GM12878 (cell line): ENCODE results near the gene HSPA1A. TPM values are rescaled to one million over a fixed set of nuclear protein-coding genes. Genes with fewer than 3 reads are reported as not detected.

Experiments used
- BCL11A ChIP-seq: IDR thresholded peaks from 2 replicates; pipeline ENCODE4 v1.6.1; 2011; ENCODE audit warnings: low read depth, low read length
- CBX5 ChIP-seq: sonication (generic); IDR thresholded peaks from 2 replicates; pipeline ENCODE4 v1.6.1; 2016; ENCODE audit warnings: low read depth, moderate library complexity, mild to moderate bottlenecking, inconsistent platforms
- EP300 ChIP-seq, 2 experiments: fragments of 150-350 bp in 1 of 2; IDR thresholded peaks; 2 replicates each; pipeline ENCODE4 v1.6.1; 2011 to 2012; ENCODE audit warnings: low read depth in 2 of 2, low read length in 2 of 2, borderline replicate concordance in 1 of 2, improper control_type of control experiment in 1 of 2, inconsistent platforms in 1 of 2; ENCODE audit not compliant: control insufficient read depth in 1 of 2
- ETV6 ChIP-seq, 2 experiments: fragments of 450-650 bp in 1 of 2; IDR thresholded peaks in 1 of 2; conservative IDR thresholded peaks in 1 of 2; 2 replicates each; pipeline ENCODE4 v1.6.1; 2014; ENCODE audit warnings: antibody characterized with exemption in 1 of 2, borderline replicate concordance in 1 of 2, low read depth in 1 of 2, mild to moderate bottlenecking in 1 of 2, moderate library complexity in 1 of 2
- FOXM1 ChIP-seq: IDR thresholded peaks from 2 replicates; pipeline ENCODE4 v1.6.1; 2012; ENCODE audit warnings: low read depth, mild to moderate bottlenecking, inconsistent platforms, low read length, moderate library complexity
- HDAC2 ChIP-seq: fragments of 200-600 bp; sonication (generic); IDR thresholded peaks from 2 replicates; pipeline ENCODE4 v1.6.1; 2017
- KAT2A ChIP-seq: conservative IDR thresholded peaks from 2 replicates; pipeline ENCODE4 v1.6.1; 2011; ENCODE audit warnings: low read depth, low read length; ENCODE audit not compliant: control insufficient read depth
- MEF2B ChIP-seq: fragments of 450-650 bp; IDR thresholded peaks from 2 replicates; pipeline ENCODE4 v1.6.1; 2018; ENCODE audit warnings: mild to moderate bottlenecking, moderate library complexity; ENCODE audit not compliant: partially characterized antibody, poor library complexity, severe bottlenecking
- MTA3 ChIP-seq: IDR thresholded peaks from 2 replicates; pipeline ENCODE4 v1.6.1; 2012; ENCODE audit warnings: low read length, inconsistent platforms, borderline replicate concordance
- NFYA ChIP-seq: IDR thresholded peaks from 2 replicates; pipeline ENCODE4 v1.6.1; 2011; ENCODE audit warnings: low read depth, mild to moderate bottlenecking, low read length, improper control_type of control experiment, borderline replicate concordance
- POLR2AphosphoS5 ChIP-seq: IDR thresholded peaks from 2 replicates; pipeline ENCODE4 v1.6.1; 2011; ENCODE audit warnings: mild to moderate bottlenecking, low read length, inconsistent platforms
- POU2F2 ChIP-seq: IDR thresholded peaks from 3 replicates; pipeline ENCODE4 v1.6.1; 2011; ENCODE audit warnings: low read depth, mild to moderate bottlenecking, low read length, borderline replicate concordance
- RAD21 ChIP-seq: IDR thresholded peaks from 2 replicates; pipeline ENCODE4 v1.6.1; 2011; ENCODE audit warnings: mild to moderate bottlenecking, low read depth, low read length, moderate library complexity; ENCODE audit not compliant: insufficient read depth
- RAD51 ChIP-seq: fragments of 450-650 bp; IDR thresholded peaks from 2 replicates; pipeline ENCODE4 v1.6.1; 2016; ENCODE audit warnings: moderate library complexity, mild to moderate bottlenecking, inconsistent platforms
- SREBF1 ChIP-seq: IDR thresholded peaks from 2 replicates; pipeline ENCODE4 v1.6.1; 2012; ENCODE audit warnings: mild to moderate bottlenecking, low read length
- ZNF207 ChIP-seq: fragments of 450-650 bp; IDR thresholded peaks from 2 replicates; pipeline ENCODE4 v1.6.1; 2014; ENCODE audit warnings: antibody characterized with exemption, mild to moderate bottlenecking, borderline replicate concordance
- polyA plus RNA-seq, 11 experiments: library from polyadenylated mRNA; depleted of rRNA in 4 of 11; unstranded in 6 of 11; stranded (reverse) in 5 of 11; fragments of >200 nt; fragmentation: Nextera tagmentation in 4 of 11; fragmentation: Illumina TruSeq in 1 of 11; extraction: Ambion mirVana in 4 of 11; extraction: Trizol in 1 of 11; gene quantifications; 1 replicate in 1 of 11; 2 replicates in 10 of 11; pipeline versions ENCODE4 v1.2.1 to v1.2.3, GENCODE V29; 2011 to 2016; ENCODE audit warnings: inconsistent platforms in 2 of 11, missing spikeins in 2 of 11, low read depth in 1 of 11
- total RNA-seq, 4 experiments: library from RNA; depleted of rRNA in 3 of 4; stranded (reverse); fragments of >200 nt in 3 of 4; fragmentation: Illumina TruSeq in 1 of 4; extraction: Trizol in 1 of 4; gene quantifications; 2 replicates each; pipeline versions ENCODE4 v1.2.1 to v1.2.3, GENCODE V29; 2013 to 2021
- TF ChIP-seq, protein P1 (sequence below): fragments of 450-650 bp; IDR thresholded peaks from 2 replicates; pipeline ENCODE4 v1.6.1; 2017; ENCODE audit warnings: mild to moderate bottlenecking, moderate library complexity
- TF ChIP-seq, protein P2 (sequence below): IDR thresholded peaks from 2 replicates; pipeline ENCODE4 v1.6.1; 2012; ENCODE audit warnings: improper control_type of control experiment, low read depth, low read length; ENCODE audit not compliant: insufficient replicate concordance
- TF ChIP-seq, protein P3 (sequence below): IDR thresholded peaks from 2 replicates; pipeline ENCODE4 v1.6.1; 2011; ENCODE audit warnings: mild to moderate bottlenecking, low read depth, low read length, moderate library complexity; ENCODE audit not compliant: insufficient replicate concordance

HSPA1A gene
- total and polyA plus RNA-seq, 10 of the 15 experiments (the other 5 are each of a cell fraction or from before 2014, with no cell fraction given) = 0.29 to 51.8 (median 17.5) TPM

DNA sequence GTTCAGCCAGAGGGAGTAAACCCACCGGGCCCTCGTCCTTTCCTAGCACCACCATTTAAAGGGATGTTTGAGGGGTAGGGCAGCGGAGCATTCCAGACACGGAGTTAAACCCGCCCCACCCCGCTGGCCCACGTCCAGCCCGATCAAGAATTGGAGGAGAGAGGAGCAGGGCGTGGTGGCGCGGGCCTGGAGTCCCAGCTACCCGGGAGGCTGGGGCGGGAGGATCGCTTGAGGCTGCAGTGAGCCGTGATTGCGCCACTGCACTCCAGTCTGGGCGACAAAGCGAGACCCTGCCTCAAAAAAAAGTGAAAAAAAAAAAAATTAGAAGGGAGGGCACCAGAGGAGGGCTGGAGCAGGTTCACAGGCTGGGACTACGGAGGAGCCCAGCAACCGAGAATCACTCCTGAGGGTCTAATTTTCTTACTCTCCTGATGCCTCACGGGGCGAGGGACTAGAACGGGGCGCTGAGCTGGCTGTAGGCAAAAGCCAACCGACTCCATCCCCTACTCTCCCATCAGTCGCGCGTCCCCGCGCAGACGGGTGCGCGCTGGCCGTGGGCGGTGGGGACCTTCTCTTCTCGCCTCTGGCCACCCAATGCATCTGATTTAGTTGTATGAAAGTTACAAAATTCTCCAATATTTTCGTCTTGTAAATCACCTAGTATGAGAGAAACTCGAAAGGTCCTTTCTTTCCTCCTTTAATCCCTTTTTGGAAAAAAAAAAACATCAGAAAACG, 6.1 kb downstream of the HSPA1A start (continued):
- TF ChIP-seq, protein P1, sequence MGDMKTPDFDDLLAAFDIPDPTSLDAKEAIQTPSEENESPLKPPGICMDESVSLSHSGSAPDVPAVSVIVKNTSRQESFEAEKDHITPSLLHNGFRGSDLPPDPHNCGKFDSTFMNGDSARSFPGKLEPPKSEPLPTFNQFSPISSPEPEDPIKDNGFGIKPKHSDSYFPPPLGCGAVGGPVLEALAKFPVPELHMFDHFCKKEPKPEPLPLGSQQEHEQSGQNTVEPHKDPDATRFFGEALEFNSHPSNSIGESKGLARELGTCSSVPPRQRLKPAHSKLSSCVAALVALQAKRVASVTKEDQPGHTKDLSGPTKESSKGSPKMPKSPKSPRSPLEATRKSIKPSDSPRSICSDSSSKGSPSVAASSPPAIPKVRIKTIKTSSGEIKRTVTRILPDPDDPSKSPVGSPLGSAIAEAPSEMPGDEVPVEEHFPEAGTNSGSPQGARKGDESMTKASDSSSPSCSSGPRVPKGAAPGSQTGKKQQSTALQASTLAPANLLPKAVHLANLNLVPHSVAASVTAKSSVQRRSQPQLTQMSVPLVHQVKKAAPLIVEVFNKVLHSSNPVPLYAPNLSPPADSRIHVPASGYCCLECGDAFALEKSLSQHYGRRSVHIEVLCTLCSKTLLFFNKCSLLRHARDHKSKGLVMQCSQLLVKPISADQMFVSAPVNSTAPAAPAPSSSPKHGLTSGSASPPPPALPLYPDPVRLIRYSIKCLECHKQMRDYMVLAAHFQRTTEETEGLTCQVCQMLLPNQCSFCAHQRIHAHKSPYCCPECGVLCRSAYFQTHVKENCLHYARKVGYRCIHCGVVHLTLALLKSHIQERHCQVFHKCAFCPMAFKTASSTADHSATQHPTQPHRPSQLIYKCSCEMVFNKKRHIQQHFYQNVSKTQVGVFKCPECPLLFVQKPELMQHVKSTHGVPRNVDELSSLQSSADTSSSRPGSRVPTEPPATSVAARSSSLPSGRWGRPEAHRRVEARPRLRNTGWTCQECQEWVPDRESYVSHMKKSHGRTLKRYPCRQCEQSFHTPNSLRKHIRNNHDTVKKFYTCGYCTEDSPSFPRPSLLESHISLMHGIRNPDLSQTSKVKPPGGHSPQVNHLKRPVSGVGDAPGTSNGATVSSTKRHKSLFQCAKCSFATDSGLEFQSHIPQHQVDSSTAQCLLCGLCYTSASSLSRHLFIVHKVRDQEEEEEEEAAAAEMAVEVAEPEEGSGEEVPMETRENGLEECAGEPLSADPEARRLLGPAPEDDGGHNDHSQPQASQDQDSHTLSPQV = no peak
- TF ChIP-seq POU2F2 (0 out of 3 replicates have a peak, but pooled peaks have one; percentile 23), MEF2B (no peak), RAD51 (no peak), EP300 (IDR thresholded peaks at IDR 0.05; ENCODE audit: borderline replicate concordance in 1 of 2, control insufficient read depth in 1 of 2, low read depth in 2 of 2, low read length in 2 of 2) (no peak), MTA3 (no peak), KAT2A (no peak), SREBF1 (no peak), RAD21 (no peak), FOXM1 (no peak), NFYA (no peak), ETV6 (conservative IDR thresholded peaks at IDR 0.05 in 1 of 2, IDR thresholded peaks at IDR 0.05 in 1 of 2; ENCODE audit: borderline replicate concordance in 1 of 2, low read depth in 1 of 2) (no peak), BCL11A (no peak), POLR2AphosphoS5 (peak; percentile 83), CBX5 (no peak), ZNF207 (no peak; the same call in 1 of the 2 replicates), HDAC2 (no peak)
- TF ChIP-seq, protein P2, sequence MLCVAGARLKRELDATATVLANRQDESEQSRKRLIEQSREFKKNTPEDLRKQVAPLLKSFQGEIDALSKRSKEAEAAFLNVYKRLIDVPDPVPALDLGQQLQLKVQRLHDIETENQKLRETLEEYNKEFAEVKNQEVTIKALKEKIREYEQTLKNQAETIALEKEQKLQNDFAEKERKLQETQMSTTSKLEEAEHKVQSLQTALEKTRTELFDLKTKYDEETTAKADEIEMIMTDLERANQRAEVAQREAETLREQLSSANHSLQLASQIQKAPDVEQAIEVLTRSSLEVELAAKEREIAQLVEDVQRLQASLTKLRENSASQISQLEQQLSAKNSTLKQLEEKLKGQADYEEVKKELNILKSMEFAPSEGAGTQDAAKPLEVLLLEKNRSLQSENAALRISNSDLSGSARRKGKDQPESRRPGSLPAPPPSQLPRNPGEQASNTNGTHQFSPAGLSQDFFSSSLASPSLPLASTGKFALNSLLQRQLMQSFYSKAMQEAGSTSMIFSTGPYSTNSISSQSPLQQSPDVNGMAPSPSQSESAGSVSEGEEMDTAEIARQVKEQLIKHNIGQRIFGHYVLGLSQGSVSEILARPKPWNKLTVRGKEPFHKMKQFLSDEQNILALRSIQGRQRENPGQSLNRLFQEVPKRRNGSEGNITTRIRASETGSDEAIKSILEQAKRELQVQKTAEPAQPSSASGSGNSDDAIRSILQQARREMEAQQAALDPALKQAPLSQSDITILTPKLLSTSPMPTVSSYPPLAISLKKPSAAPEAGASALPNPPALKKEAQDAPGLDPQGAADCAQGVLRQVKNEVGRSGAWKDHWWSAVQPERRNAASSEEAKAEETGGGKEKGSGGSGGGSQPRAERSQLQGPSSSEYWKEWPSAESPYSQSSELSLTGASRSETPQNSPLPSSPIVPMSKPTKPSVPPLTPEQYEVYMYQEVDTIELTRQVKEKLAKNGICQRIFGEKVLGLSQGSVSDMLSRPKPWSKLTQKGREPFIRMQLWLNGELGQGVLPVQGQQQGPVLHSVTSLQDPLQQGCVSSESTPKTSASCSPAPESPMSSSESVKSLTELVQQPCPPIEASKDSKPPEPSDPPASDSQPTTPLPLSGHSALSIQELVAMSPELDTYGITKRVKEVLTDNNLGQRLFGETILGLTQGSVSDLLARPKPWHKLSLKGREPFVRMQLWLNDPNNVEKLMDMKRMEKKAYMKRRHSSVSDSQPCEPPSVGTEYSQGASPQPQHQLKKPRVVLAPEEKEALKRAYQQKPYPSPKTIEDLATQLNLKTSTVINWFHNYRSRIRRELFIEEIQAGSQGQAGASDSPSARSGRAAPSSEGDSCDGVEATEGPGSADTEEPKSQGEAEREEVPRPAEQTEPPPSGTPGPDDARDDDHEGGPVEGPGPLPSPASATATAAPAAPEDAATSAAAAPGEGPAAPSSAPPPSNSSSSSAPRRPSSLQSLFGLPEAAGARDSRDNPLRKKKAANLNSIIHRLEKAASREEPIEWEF = no peak
- TF ChIP-seq, protein P3, sequence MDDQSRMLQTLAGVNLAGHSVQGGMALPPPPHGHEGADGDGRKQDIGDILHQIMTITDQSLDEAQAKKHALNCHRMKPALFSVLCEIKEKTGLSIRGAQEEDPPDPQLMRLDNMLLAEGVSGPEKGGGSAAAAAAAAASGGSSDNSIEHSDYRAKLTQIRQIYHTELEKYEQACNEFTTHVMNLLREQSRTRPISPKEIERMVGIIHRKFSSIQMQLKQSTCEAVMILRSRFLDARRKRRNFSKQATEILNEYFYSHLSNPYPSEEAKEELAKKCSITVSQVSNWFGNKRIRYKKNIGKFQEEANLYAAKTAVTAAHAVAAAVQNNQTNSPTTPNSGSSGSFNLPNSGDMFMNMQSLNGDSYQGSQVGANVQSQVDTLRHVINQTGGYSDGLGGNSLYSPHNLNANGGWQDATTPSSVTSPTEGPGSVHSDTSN = no peak
